NCI-H1436 (cell line): ENCODE results near the gene FAM228B.
"Not testable (repeated sequence)": the region's sequence is repeated elsewhere in the genome, so short reads cannot be mapped to it uniquely, and the experiment has no call there.

Experiments
- DNase-seq: peaks from one replicate; lab custom pipeline; 2025; lab: John Stamatoyannopoulos, UW

FAM228B gene

GRCh38 chr2:24159708-24160107, 36.4 kb downstream of the FAM228B start:
- DNase-seq: no peak

- DNase-seq: no peak
Measured at GRCh38 chr2:24160761-24161160, 37.5 kb downstream of the FAM228B start.

- DNase-seq: no peak
Measured at GRCh38 chr2:24162494-24162893, 39.2 kb downstream of the FAM228B start.

- DNase-seq: no peak
Measured at GRCh38 chr2:24163186-24163585, 39.9 kb downstream of the FAM228B start.

GRCh38 chr2:24163601-24164000, 40.3 kb downstream of the FAM228B start:
- no peak for DNase-seq

- no peak for DNase-seq
Measured at GRCh38 chr2:24164416-24164973, 41.2 kb downstream of the FAM228B start.

GRCh38 chr2:24169023-24169422, 45.8 kb downstream of the FAM228B start:
- DNase-seq: no peak

GRCh38 chr2:24174851-24175277, 51.6 kb downstream of the FAM228B start, which contains the start of gene FAM228A:
FAM228A (plus strand) TSS chr2:24175053; CDS start chr2:24175481, 428 bp downstream.
- no peak for DNase-seq

GRCh38 chr2:24175631-24176187, 52.4 kb downstream of the FAM228B start:
- DNase-seq: no peak

- DNase-seq: no peak
Measured at GRCh38 chr2:24176326-24176725, 53.1 kb downstream of the FAM228B start.

GRCh38 chr2:24179683-24180082, 56.4 kb downstream of the FAM228B start:
- no peak for DNase-seq

- DNase-seq: no peak
Measured at GRCh38 chr2:24181849-24182248, 58.6 kb downstream of the FAM228B start.

- no peak for DNase-seq
Measured at GRCh38 chr2:24182507-24182906, 59.2 kb downstream of the FAM228B start.

GRCh38 chr2:24183366-24184069, 60.2 kb downstream of the FAM228B start:
- no peak for DNase-seq

GRCh38 chr2:24189551-24189950, 66.3 kb downstream of the FAM228B start:
- no peak for DNase-seq

- DNase-seq: no peak
Measured at GRCh38 chr2:24190503-24190902, 67.2 kb downstream of the FAM228B start.

GRCh38 chr2:24191156-24191555, 67.9 kb downstream of the FAM228B start:
- no peak for DNase-seq

GRCh38 chr2:24191848-24192247, 68.6 kb downstream of the FAM228B start:
- DNase-seq: no peak

GRCh38 chr2:24197213-24197612, 73.9 kb downstream of the FAM228B start:
- not testable (repeated sequence) for DNase-seq

- no peak for DNase-seq
Measured at GRCh38 chr2:24199968-24200590, 76.8 kb downstream of the FAM228B start.

- no peak for DNase-seq
Measured at GRCh38 chr2:24200799-24201198, 77.5 kb downstream of the FAM228B start.

- no peak for DNase-seq
Measured at GRCh38 chr2:24203029-24203786, 79.9 kb downstream of the FAM228B start.
